Small intestine (tissue), 7 donors: ENCODE measurements around the gene FRMPD2. TPM values are rescaled to one million over a fixed set of nuclear protein-coding genes. Genes with fewer than 3 reads are reported as not detected.
"Not testable (repeated sequence)": the region's sequence is repeated elsewhere in the genome, so short reads cannot be mapped to it uniquely, and the experiment has no call there.

ENCODE experiments used
- DNase-seq, 2 donors: peaks; one replicate each; pipeline versions ENCODE4 v3.0.0 to v3.0.0-alpha.2; 2013
- FAIRE-seq: peaks from 2 replicates; lab custom pipeline; 2012; peaks lifted over from hg19 to GRCh38; lab: Jason Lieb, UNC
- H3K27ac ChIP-seq, 3 donors: one replicate each; pipeline ENCODE4 v1.5.1; 2013; ENCODE audit warnings: low read length in 2 of 3, mild to moderate bottlenecking in 2 of 3, control low read depth in 1 of 3, inconsistent platforms in 1 of 3, low read depth in 1 of 3, moderate library complexity in 1 of 3
- H3K27me3 ChIP-seq, 3 donors: one replicate each; pipeline ENCODE4 v1.6.1; 2013; ENCODE audit warnings: low read length in 3 of 3, inconsistent platforms in 1 of 3; ENCODE audit not compliant: control insufficient read depth in 3 of 3, insufficient read depth in 3 of 3
- H3K36me3 ChIP-seq, 3 donors: one replicate each; pipeline ENCODE4 v1.6.1; 2013; ENCODE audit warnings: low read length in 3 of 3, inconsistent platforms in 1 of 3, low read depth in 1 of 3, mild to moderate bottlenecking in 1 of 3, moderate library complexity in 1 of 3; ENCODE audit not compliant: control insufficient read depth in 3 of 3, insufficient read depth in 2 of 3
- H3K4me1 ChIP-seq, 3 donors: one replicate each; pipeline ENCODE4 v1.6.1; 2013; ENCODE audit warnings: low read length in 2 of 3, inconsistent platforms in 1 of 3, low read depth in 1 of 3, mild to moderate bottlenecking in 1 of 3, moderate library complexity in 1 of 3; ENCODE audit not compliant: control insufficient read depth in 3 of 3, insufficient read depth in 2 of 3
- H3K4me3 ChIP-seq, 3 donors: one replicate each; pipeline ENCODE4 v1.5.1; 2013; ENCODE audit warnings: low read length in 3 of 3, control low read depth in 1 of 3, inconsistent platforms in 1 of 3, low read depth in 1 of 3, mild to moderate bottlenecking in 1 of 3, moderate library complexity in 1 of 3
- H3K9me3 ChIP-seq, 2 donors: one replicate each; pipeline ENCODE4 v1.6.1; 2013; ENCODE audit warnings: low read depth in 1 of 2, low read length in 1 of 2; ENCODE audit not compliant: control insufficient read depth in 2 of 2, insufficient read depth in 1 of 2
- WGBS, 3 donors: extraction: QIAGEN DNeasy Blood & Tissue Kit; methylation state at CpG; one replicate each; pipeline ENCODE4 v1.1.7; 2013; 5-methylcytosine and 5-hydroxymethylcytosine counted together
- polyA plus RNA-seq, 4 donors: library from polyadenylated mRNA; stranded (reverse) in 3 of 4; unstranded in 1 of 4; fragments of 200-250 nt in 3 of 4; fragments of 120-200 nt in 1 of 4; gene quantifications; one replicate each; pipeline versions ENCODE4 v1.2.1 to v1.2.3, GENCODE V29; 2013
- donor health status: healthy with polysubstance abuse.
- donor health status: control.
- donor health status: control.
- donor health status: Bipolar disorder and iron deficiency.
- donor health status: healthy.

Gene FRMPD2
- polyA plus RNA-seq, 4 donors: 0.03 TPM; not detected in 3

DNA sequence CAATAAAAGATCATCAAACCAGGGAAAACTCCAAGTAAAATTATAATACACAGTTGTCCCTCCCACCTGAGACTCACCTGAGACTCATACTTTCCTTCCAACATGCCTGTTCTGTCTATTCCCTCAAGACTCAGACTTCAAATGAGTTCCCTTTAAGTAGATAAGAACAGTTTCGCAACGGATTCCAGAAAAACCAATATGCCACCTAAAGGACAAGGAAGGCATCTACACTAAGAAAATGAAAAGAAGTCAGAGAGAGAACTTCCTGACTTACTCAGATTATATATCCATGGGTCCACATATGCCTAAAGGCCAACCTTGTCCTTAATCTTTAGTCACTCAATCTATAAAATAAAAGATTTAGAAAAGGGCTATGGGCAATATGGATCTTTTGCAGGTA lies 148.9 kb downstream of the FRMPD2 start:
- WGBS, 3 donors: 0 to 7% methylated on average over 1 to 2 of the region's 2 CpGs; no CpG with 5 or more reads in 1 of the 3 donors
- not testable (repeated sequence) for FAIRE-seq, H3K27me3 ChIP-seq, H3K4me1 ChIP-seq, H3K9me3 ChIP-seq, H3K36me3 ChIP-seq, DNase-seq, H3K4me3 ChIP-seq, H3K27ac ChIP-seq

GRCh38 chr10:48122618-48123017 lies 151.9 kb downstream of the FRMPD2 start:
- not testable (repeated sequence) for H3K27ac ChIP-seq, H3K36me3 ChIP-seq, DNase-seq, H3K9me3 ChIP-seq, H3K27me3 ChIP-seq, H3K4me1 ChIP-seq, FAIRE-seq, H3K4me3 ChIP-seq

- H3K27me3 ChIP-seq, DNase-seq, H3K4me3 ChIP-seq, H3K9me3 ChIP-seq, H3K36me3 ChIP-seq, H3K4me1 ChIP-seq, FAIRE-seq, H3K27ac ChIP-seq: not testable (repeated sequence)
- no CpG with 5 or more reads among the region's 3 CpGs for WGBS, 3 donors
Measured at GRCh38 chr10:48110277-48110676, 164.2 kb downstream of the FRMPD2 start.

Other genes with a start within 250 kb of the FRMPD2 start
- gene MAPK8, start 32.0 kb upstream of the FRMPD2 start, polyA plus RNA-seq: 10 to 100 TPM; 12.4 to 41.2 (median 22.3) TPM